OCI-LY1 (cell line): ENCODE measurements around the gene HLA-E.
"Not testable (repeated sequence)": the region's sequence is repeated elsewhere in the genome, so short reads cannot be mapped to it uniquely, and the experiment has no call there.

Source experiments
- H2AFZ ChIP-seq: fragments of 200-600 bp; sonication (generic), shearing (Covaris generic); 2 replicates; pipeline ENCODE4 v1.6.0; 2014; ENCODE audit warnings: antibody characterized with exemption, mild to moderate bottlenecking, low read length
- H3F3A ChIP-seq: fragments of 200-600 bp; sonication (generic), shearing (Covaris generic); 2 replicates; pipeline ENCODE4 v1.6.0; 2014; ENCODE audit warnings: mild to moderate bottlenecking, antibody characterized with exemption, low read length, moderate library complexity; ENCODE audit not compliant: insufficient read depth
- H3K27ac ChIP-seq: fragments of 200-600 bp; sonication (generic); 2 replicates; pipeline ENCODE4 v1.5.1; 2014; ENCODE audit warnings: low read length, mixed run types, mild to moderate bottlenecking, low read depth; ENCODE audit not compliant: poor library complexity, severe bottlenecking
- H3K27me3 ChIP-seq: fragments of 200-600 bp; sonication (generic); 2 replicates; pipeline ENCODE4 v1.6.0; 2014; ENCODE audit warnings: antibody characterized with exemption, mild to moderate bottlenecking, low read length, moderate library complexity; ENCODE audit not compliant: insufficient read depth
- H3K36me3 ChIP-seq: fragments of 200-600 bp; sonication (generic); 2 replicates; pipeline ENCODE4 v1.6.1; 2014; ENCODE audit warnings: mild to moderate bottlenecking, antibody characterized with exemption, low read length, moderate library complexity, mixed read lengths; ENCODE audit not compliant: insufficient read depth
- H3K4me1 ChIP-seq: fragments of 200-600 bp; sonication (generic); 2 replicates; pipeline ENCODE4 v1.5.1; 2014; ENCODE audit warnings: mild to moderate bottlenecking, low read length, moderate library complexity; ENCODE audit not compliant: insufficient read depth, severe bottlenecking
- H3K4me2 ChIP-seq: fragments of 200-600 bp; sonication (generic), shearing (Covaris generic); 2 replicates; pipeline ENCODE4 v1.6.1; 2014; ENCODE audit warnings: low read length
- H3K4me3 ChIP-seq: fragments of 200-600 bp; sonication (generic); 2 replicates; pipeline ENCODE4 v1.5.1; 2014; ENCODE audit warnings: low read length, low read depth, mild to moderate bottlenecking, mixed read lengths; ENCODE audit not compliant: poor library complexity, severe bottlenecking
- H3K79me2 ChIP-seq: fragments of 200-600 bp; shearing (Covaris generic); 2 replicates; pipeline ENCODE4 v1.6.1; 2016; ENCODE audit warnings: mixed run types, low read length, mixed read lengths; ENCODE audit not compliant: insufficient read depth
- H3K9ac ChIP-seq: fragments of 200-600 bp; sonication (generic), shearing (Covaris generic); 2 replicates; pipeline ENCODE4 v1.6.1; 2014; ENCODE audit warnings: mild to moderate bottlenecking, low read length, mixed read lengths
- H3K9me2 ChIP-seq: fragments of 200-600 bp; sonication (generic), shearing (Covaris generic); 2 replicates; pipeline ENCODE4 v1.6.1; 2014; ENCODE audit warnings: low read depth, mild to moderate bottlenecking, low read length, mixed read lengths
- H3K9me3 ChIP-seq: fragments of 200-600 bp; shearing (Covaris generic); 2 replicates; pipeline ENCODE4 v1.6.1; 2014; ENCODE audit warnings: low read length, mixed read lengths
- H4K20me1 ChIP-seq: fragments of 200-600 bp; sonication (generic), shearing (Covaris generic); 2 replicates; pipeline ENCODE4 v1.6.0; 2016; ENCODE audit warnings: mild to moderate bottlenecking, low read length; ENCODE audit not compliant: insufficient read depth
- CTCF ChIP-seq: fragments of 200-600 bp; sonication (generic), shearing (Covaris generic); IDR thresholded peaks from 2 replicates; pipeline ENCODE4 v1.5.1; 2017; ENCODE audit warnings: mild to moderate bottlenecking, antibody characterized with exemption, low read length, moderate library complexity, mixed read lengths
- EZH2 ChIP-seq: fragments of 200-600 bp; sonication (generic), shearing (Covaris generic); IDR thresholded peaks from 2 replicates; pipeline ENCODE4 v1.8.0; 2017; ENCODE audit warnings: borderline replicate concordance, mixed run types, mild to moderate bottlenecking, antibody characterized with exemption, low read length, moderate library complexity, mixed read lengths

The HLA-E gene

GRCh38 chr6:30465595-30466306, 23.6 kb upstream of the HLA-E start:
- H2AFZ ChIP-seq, result no peak overlapping the region
- no peaks in the 10 kb centered on the region for H3F3A ChIP-seq
- no peaks in the 10 kb centered on the region for H4K20me1 ChIP-seq
- H3K4me2 ChIP-seq, result peak overlapping the region; percentile 64
- H3K36me3 ChIP-seq, result no peaks in the 10 kb centered on the region
- peaks cover 4% of the 10 kb centered on the region; the same call in 1 of the 2 replicates for H3K27me3 ChIP-seq
- peak overlapping the region; percentile 50 for H3K4me3 ChIP-seq
- H3K9ac ChIP-seq, result no peak overlapping the region
- H3K9me3 ChIP-seq, result no peaks in the 10 kb centered on the region
- TF ChIP-seq CTCF, result no peak
- TF ChIP-seq EZH2, result no peak
- H3K79me2 ChIP-seq, result no peaks in the 10 kb centered on the region
- no peaks in the 10 kb centered on the region for H3K4me1 ChIP-seq
- H3K27ac ChIP-seq, result no peak overlapping the region
- H3K9me2 ChIP-seq, result no peaks in the 10 kb centered on the region

GRCh38 chr6:30470968-30471367, 18.3 kb upstream of the HLA-E start:
- Histone ChIP-seq H3K27ac (no peak overlapping the region), H2AFZ (no peak overlapping the region), H3K4me3 (no peak overlapping the region), H3K36me3 (no peaks in the 10 kb centered on the region), H3K9me3 (no peaks in the 10 kb centered on the region), H3K4me2 (no peak overlapping the region), H3F3A (no peaks in the 10 kb centered on the region), H3K27me3 (no peaks in the 10 kb centered on the region), H3K79me2 (no peaks in the 10 kb centered on the region), H3K4me1 (no peaks in the 10 kb centered on the region), H3K9me2 (no peaks in the 10 kb centered on the region), H4K20me1 (no peaks in the 10 kb centered on the region), H3K9ac (no peak overlapping the region)
- TF ChIP-seq EZH2, result no peak
- no peak for TF ChIP-seq CTCF

- H2AFZ ChIP-seq, H3K27me3 ChIP-seq, H3K79me2 ChIP-seq, H3K4me1 ChIP-seq, H3K4me2 ChIP-seq, H3K4me3 ChIP-seq, H3K36me3 ChIP-seq, H3K9me2 ChIP-seq, H4K20me1 ChIP-seq, H3K9ac ChIP-seq, H3K9me3 ChIP-seq, H3K27ac ChIP-seq, H3F3A ChIP-seq: not testable (repeated sequence)
These were observed 14.2 kb upstream of the HLA-E start for GRCh38 chr6:30475116-30475515.

GRCh38 chr6:30480536-30481156, 8.7 kb upstream of the HLA-E start:
- Histone ChIP-seq H3K36me3 (no peaks in the 10 kb centered on the region), H3K27me3 (no peaks in the 10 kb centered on the region), H3K4me3 (no peak overlapping the region), H4K20me1 (no peaks in the 10 kb centered on the region), H3K79me2 (no peaks in the 10 kb centered on the region), H3K9me3 (no peaks in the 10 kb centered on the region), H3K9me2 (no peaks in the 10 kb centered on the region), H2AFZ (no peak overlapping the region), H3K4me2 (no peak overlapping the region), H3K9ac (no peak overlapping the region), H3F3A (no peaks in the 10 kb centered on the region), H3K27ac (no peak overlapping the region), H3K4me1 (no peaks in the 10 kb centered on the region)
- TF ChIP-seq CTCF, result no peak
- TF ChIP-seq EZH2, result no peak
